Measurements from ENCODE around the gene FHIT.

DNA sequence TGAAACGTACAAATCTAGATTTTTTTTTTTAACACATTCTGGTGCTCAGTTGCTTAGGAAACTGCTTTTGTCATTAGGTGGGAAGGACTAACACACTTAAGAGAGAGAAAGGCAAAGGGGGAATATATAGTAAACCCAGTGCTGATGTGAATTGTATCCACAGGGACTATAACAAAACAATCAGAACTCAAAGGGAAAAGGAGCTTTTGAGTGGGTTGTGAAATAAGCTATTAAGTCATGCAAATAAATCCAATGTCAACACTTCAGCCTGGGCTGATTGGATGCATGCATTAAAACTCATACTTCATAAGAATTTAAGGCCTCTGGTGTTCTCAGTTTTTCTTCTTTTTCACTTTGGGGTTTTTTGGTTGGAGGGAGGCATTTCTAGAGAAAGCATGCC, 628.9 kb downstream of the FHIT start:
- TF ChIP-seq EP300 (IDR thresholded peaks at IDR 0.05) (no peak), POLR2A (IDR thresholded peaks at IDR 0.05) (no peak)
- TF ChIP-seq, protein P1, sequence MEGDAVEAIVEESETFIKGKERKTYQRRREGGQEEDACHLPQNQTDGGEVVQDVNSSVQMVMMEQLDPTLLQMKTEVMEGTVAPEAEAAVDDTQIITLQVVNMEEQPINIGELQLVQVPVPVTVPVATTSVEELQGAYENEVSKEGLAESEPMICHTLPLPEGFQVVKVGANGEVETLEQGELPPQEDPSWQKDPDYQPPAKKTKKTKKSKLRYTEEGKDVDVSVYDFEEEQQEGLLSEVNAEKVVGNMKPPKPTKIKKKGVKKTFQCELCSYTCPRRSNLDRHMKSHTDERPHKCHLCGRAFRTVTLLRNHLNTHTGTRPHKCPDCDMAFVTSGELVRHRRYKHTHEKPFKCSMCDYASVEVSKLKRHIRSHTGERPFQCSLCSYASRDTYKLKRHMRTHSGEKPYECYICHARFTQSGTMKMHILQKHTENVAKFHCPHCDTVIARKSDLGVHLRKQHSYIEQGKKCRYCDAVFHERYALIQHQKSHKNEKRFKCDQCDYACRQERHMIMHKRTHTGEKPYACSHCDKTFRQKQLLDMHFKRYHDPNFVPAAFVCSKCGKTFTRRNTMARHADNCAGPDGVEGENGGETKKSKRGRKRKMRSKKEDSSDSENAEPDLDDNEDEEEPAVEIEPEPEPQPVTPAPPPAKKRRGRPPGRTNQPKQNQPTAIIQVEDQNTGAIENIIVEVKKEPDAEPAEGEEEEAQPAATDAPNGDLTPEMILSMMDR (IDR thresholded peaks at IDR 0.05), result no peak

All from ovary (tissue), 3 donors.